Trophoblast cell (in vitro differentiated cells and primary cell): ENCODE measurements around the gene DEAF1.

Experiments used
- DNase-seq, 2 donors: peaks; one replicate each; pipeline ENCODE4 v3.0.0-alpha.2; 2016
- H2AFZ ChIP-seq: 2 replicates; pipeline ENCODE4 v1.6.1; 2013; ENCODE audit warnings: low read length, moderate library complexity, mild to moderate bottlenecking; ENCODE audit not compliant: insufficient read depth, poor library complexity
- H2AK5ac ChIP-seq: 2 replicates; pipeline ENCODE4 v1.6.1; 2013; ENCODE audit warnings: mild to moderate bottlenecking, low read length
- H2BK120ac ChIP-seq: 2 replicates; pipeline ENCODE4 v1.6.1; 2013; ENCODE audit warnings: low read length, mild to moderate bottlenecking, moderate library complexity; ENCODE audit not compliant: insufficient read depth, poor library complexity
- H2BK12ac ChIP-seq: 2 replicates; pipeline ENCODE4 v1.6.1; 2013; ENCODE audit warnings: mild to moderate bottlenecking, low read length, moderate library complexity
- H2BK5ac ChIP-seq: 2 replicates; pipeline ENCODE4 v1.6.1; 2013; ENCODE audit warnings: low read length, low read depth, moderate library complexity, mild to moderate bottlenecking; ENCODE audit not compliant: poor library complexity
- H3K14ac ChIP-seq: 2 replicates; pipeline ENCODE4 v1.6.1; 2013; ENCODE audit warnings: mild to moderate bottlenecking, low read length
- H3K18ac ChIP-seq: 2 replicates; pipeline ENCODE4 v1.6.1; 2013; ENCODE audit warnings: mild to moderate bottlenecking, low read length
- H3K23ac ChIP-seq: 2 replicates; pipeline ENCODE4 v1.6.1; 2013; ENCODE audit warnings: low read length
- H3K27ac ChIP-seq: 2 replicates; pipeline ENCODE4 v1.5.1; 2013; ENCODE audit warnings: low read depth, mild to moderate bottlenecking, inconsistent platforms, low read length, moderate library complexity
- H3K27me3 ChIP-seq: 2 replicates; pipeline ENCODE4 v1.6.1; 2013; ENCODE audit warnings: inconsistent platforms, mild to moderate bottlenecking, low read length, moderate library complexity; ENCODE audit not compliant: insufficient read depth
- H3K36me3 ChIP-seq, 2 experiments: 1 replicate in 1 of 2; 2 replicates in 1 of 2; pipeline ENCODE4 v1.6.1; 2013; ENCODE audit warnings: low read length in 2 of 2, mild to moderate bottlenecking in 2 of 2, moderate library complexity in 1 of 2; ENCODE audit not compliant: insufficient read depth in 2 of 2, control insufficient read depth in 1 of 2
- H3K4ac ChIP-seq: 2 replicates; pipeline ENCODE4 v1.6.1; 2013; ENCODE audit warnings: low read depth, mild to moderate bottlenecking, low read length, moderate library complexity
- H3K4me1 ChIP-seq, 2 experiments: 1 replicate in 1 of 2; 2 replicates in 1 of 2; pipeline ENCODE4 v1.6.1; 2013; ENCODE audit warnings: low read length in 2 of 2, mild to moderate bottlenecking in 2 of 2, moderate library complexity in 1 of 2; ENCODE audit not compliant: insufficient read depth in 2 of 2, control insufficient read depth in 1 of 2
- H3K4me2 ChIP-seq: 2 replicates; pipeline ENCODE4 v1.6.1; 2013; ENCODE audit warnings: inconsistent platforms, mild to moderate bottlenecking, low read length, moderate library complexity
- H3K4me3 ChIP-seq: 2 replicates; pipeline ENCODE4 v1.5.1; 2013; ENCODE audit warnings: mild to moderate bottlenecking, low read depth, low read length, inconsistent platforms
- H3K79me1 ChIP-seq: one replicate; pipeline ENCODE4 v1.6.1; 2013; ENCODE audit warnings: low read length
- H3K79me2 ChIP-seq: 2 replicates; pipeline ENCODE4 v1.6.1; 2013; ENCODE audit warnings: low read length, mild to moderate bottlenecking; ENCODE audit not compliant: control insufficient read depth, insufficient read depth, poor library complexity
- H3K9ac ChIP-seq: 2 replicates; pipeline ENCODE4 v1.6.1; 2013; ENCODE audit warnings: mild to moderate bottlenecking, low read length
- H3K9me3 ChIP-seq: 2 replicates; pipeline ENCODE4 v1.6.1; 2013; ENCODE audit warnings: low read depth, mild to moderate bottlenecking, control low read depth, inconsistent platforms, low read length; ENCODE audit not compliant: insufficient read depth
- H4K12ac ChIP-seq: 2 replicates; pipeline ENCODE4 v1.6.1; 2013; ENCODE audit warnings: low read depth, mild to moderate bottlenecking, low read length, moderate library complexity
- H4K8ac ChIP-seq: 2 replicates; pipeline ENCODE4 v1.6.1; 2013; ENCODE audit warnings: low read depth, mild to moderate bottlenecking, low read length, moderate library complexity
- H4K91ac ChIP-seq: one replicate; pipeline ENCODE4 v1.6.1; 2013; ENCODE audit warnings: low read depth, mild to moderate bottlenecking, low read length, moderate library complexity
- WGBS: extraction: QIAGEN DNeasy Blood & Tissue Kit; methylation state at CpG from one replicate; pipeline ENCODE4 v1.1.7; 2013; ENCODE audit warnings: missing lambda C conversion rate; ENCODE audit not compliant: insufficient read length, insufficient coverage; ENCODE audit errors: extremely low coverage; 5-methylcytosine and 5-hydroxymethylcytosine counted together

DEAF1 gene

DNA sequence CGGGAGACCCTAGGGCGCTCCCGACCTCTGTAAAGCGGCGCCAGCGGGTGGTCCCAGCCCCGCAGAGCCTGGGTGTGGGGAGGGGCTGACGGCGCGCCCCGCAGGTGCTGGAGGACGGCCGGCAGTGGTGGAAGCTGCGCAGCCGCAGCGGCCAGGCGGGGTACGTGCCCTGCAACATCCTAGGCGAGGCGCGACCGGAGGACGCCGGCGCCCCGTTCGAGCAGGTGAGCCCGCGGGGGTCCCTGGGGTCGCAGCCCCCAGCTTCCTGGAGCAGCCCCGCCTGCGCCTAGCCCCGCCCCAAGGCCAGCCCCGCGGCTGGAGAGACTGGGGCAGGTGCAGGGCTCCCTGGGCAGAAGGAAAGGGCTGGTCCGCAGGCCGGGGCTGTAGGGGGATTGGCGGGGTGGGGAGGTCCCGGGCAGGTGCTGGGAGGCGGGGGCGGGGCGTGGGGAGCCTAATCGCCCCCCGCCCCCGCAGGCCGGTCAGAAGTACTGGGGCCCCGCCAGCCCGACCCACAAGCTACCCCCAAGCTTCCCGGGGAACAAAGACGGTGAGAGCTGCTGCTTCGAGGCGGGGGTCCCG, 30.7 kb upstream of the DEAF1 start:
- Histone ChIP-seq H3K27me3 (no peaks in the 10 kb centered on the region), H4K8ac (no peak overlapping the region), H3K9me3 (no peaks in the 10 kb centered on the region), H4K91ac (no peak overlapping the region), H4K12ac (no peak overlapping the region), H3K4me2 (peak overlapping the region; percentile 6), H3K4me3 (no peak overlapping the region), H3K4me1 (peaks cover 2 to 8% of the 10 kb centered on the region in 2 experiments), H3K36me3 (peaks cover 49 to 50% of the 10 kb centered on the region in 2 experiments), H2BK120ac (no peak overlapping the region), H2BK12ac (no peak overlapping the region), H3K18ac (no peak overlapping the region), H3K4ac (no peak overlapping the region), H3K27ac (no peak overlapping the region), H3K79me2 (no peaks in the 10 kb centered on the region), H3K14ac (no peak overlapping the region), H2AFZ (no peak overlapping the region), H3K79me1 (no peaks in the 10 kb centered on the region), H2BK5ac (no peak overlapping the region), H3K23ac (no peak overlapping the region), H2AK5ac (no peak overlapping the region), H3K9ac (no peak overlapping the region)
- WGBS: no CpG with 5 or more reads among the region's 53 CpGs
- no peak for DNase-seq

DNA sequence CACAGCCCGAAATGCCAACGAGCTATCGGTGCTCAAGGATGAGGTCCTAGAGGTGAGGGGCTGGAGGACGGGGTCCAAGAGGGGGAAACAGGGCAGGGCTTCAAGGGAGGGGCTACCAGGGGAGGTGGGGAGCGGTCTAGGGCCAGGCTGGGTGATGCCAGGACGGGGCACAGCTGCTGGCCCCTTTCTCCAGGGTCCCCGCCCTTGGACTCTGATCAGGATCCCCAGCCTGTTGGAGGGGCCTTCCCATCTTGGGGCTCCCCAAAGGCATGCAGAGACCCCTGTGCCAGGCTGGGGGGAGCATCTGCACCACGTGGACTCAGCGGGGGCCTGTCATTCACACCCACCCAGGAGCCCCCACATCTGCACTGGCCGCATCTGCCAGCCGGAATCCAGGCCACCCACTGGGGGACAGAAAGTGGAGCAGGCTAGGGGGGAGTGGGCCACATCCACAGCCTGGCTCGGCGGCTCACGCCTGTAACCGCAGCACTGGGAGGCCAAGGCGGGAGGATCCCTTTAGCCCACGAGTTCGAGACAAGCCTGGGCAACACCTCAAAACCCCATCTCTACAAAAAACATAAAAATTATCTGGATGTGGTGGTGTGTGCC, 29.9 kb upstream of the DEAF1 start:
- H3K36me3 ChIP-seq: peaks cover 57 to 58% of the 10 kb centered on the region in 2 experiments
- peaks cover 2 to 8% of the 10 kb centered on the region in 2 experiments for H3K4me1 ChIP-seq
- no peak overlapping the region for H3K18ac ChIP-seq
- H2AK5ac ChIP-seq: no peak overlapping the region
- H3K14ac ChIP-seq: no peak overlapping the region
- no peaks in the 10 kb centered on the region for H3K79me2 ChIP-seq
- H3K9ac ChIP-seq: no peak overlapping the region
- H4K8ac ChIP-seq: no peak overlapping the region
- no peak overlapping the region for H3K23ac ChIP-seq
- H3K27me3 ChIP-seq: no peaks in the 10 kb centered on the region
- WGBS: no CpG with 5 or more reads among the region's 18 CpGs
- no peak overlapping the region for H4K12ac ChIP-seq
- H2BK120ac ChIP-seq: no peak overlapping the region
- no peaks in the 10 kb centered on the region for H3K79me1 ChIP-seq
- no peak overlapping the region for H4K91ac ChIP-seq
- DNase-seq: no peak
- no peak overlapping the region for H2AFZ ChIP-seq
- H3K27ac ChIP-seq: no peak overlapping the region
- H3K4me3 ChIP-seq: no peak overlapping the region
- no peak overlapping the region for H2BK5ac ChIP-seq
- no peak overlapping the region for H2BK12ac ChIP-seq
- no peak overlapping the region for H3K4me2 ChIP-seq
- H3K4ac ChIP-seq: no peak overlapping the region
- H3K9me3 ChIP-seq: no peaks in the 10 kb centered on the region

DNA sequence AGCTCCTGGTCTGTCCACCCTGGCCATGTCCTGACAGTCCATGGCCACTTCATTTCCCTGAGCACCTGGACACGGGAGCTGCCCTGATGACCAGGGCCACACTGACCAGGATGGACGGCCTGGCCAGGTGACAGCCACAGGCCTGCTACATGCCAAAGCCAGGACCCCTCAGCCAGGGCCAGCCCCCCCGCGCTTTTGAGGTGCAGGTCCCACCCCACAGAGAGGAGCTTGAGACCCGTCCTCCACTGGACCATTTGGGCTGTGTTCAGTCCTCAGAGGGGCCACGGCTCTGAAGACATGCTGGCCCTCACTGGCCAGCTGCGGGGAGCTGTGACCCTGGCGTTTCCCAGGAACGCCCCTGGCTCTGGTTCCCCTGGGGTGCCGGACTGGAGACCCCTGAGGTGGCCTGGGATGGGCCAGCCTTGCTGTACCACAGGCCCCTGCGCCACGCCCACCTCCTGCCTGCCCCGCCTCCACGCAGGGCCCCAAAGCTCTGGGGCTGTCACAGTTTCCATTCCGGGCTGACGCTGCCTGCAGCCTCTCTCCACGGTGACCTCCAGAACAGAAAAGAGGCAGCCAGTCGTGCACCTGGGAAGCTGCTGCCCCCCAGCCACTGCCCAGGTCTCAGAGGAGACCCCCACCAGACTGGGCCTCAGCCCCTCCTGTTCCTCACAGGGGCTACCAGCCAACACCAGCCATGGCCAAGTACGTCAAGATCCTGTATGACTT, 29.2 kb upstream of the DEAF1 start:
- no peak overlapping the region for H3K23ac ChIP-seq
- H3K18ac ChIP-seq: no peak overlapping the region
- no peak overlapping the region for H3K4ac ChIP-seq
- no peak overlapping the region for H4K91ac ChIP-seq
- H3K79me2 ChIP-seq: no peaks in the 10 kb centered on the region
- DNase-seq: no peak
- H3K79me1 ChIP-seq: no peaks in the 10 kb centered on the region
- peaks cover 64 to 65% of the 10 kb centered on the region in 2 experiments for H3K36me3 ChIP-seq
- peaks cover 2 to 8% of the 10 kb centered on the region in 2 experiments for H3K4me1 ChIP-seq
- no peak overlapping the region for H2BK120ac ChIP-seq
- no peak overlapping the region for H3K9ac ChIP-seq
- H3K9me3 ChIP-seq: no peaks in the 10 kb centered on the region
- no peak overlapping the region for H3K4me2 ChIP-seq
- no peak overlapping the region for H4K12ac ChIP-seq
- H3K14ac ChIP-seq: no peak overlapping the region
- no peak overlapping the region for H2AFZ ChIP-seq
- no peak overlapping the region for H2AK5ac ChIP-seq
- no peak overlapping the region for H2BK5ac ChIP-seq
- H4K8ac ChIP-seq: no peak overlapping the region
- H2BK12ac ChIP-seq: no peak overlapping the region
- no peaks in the 10 kb centered on the region for H3K27me3 ChIP-seq
- WGBS: no CpG with 5 or more reads among the region's 19 CpGs
- no peak overlapping the region for H3K4me3 ChIP-seq
- no peak overlapping the region for H3K27ac ChIP-seq

DNA sequence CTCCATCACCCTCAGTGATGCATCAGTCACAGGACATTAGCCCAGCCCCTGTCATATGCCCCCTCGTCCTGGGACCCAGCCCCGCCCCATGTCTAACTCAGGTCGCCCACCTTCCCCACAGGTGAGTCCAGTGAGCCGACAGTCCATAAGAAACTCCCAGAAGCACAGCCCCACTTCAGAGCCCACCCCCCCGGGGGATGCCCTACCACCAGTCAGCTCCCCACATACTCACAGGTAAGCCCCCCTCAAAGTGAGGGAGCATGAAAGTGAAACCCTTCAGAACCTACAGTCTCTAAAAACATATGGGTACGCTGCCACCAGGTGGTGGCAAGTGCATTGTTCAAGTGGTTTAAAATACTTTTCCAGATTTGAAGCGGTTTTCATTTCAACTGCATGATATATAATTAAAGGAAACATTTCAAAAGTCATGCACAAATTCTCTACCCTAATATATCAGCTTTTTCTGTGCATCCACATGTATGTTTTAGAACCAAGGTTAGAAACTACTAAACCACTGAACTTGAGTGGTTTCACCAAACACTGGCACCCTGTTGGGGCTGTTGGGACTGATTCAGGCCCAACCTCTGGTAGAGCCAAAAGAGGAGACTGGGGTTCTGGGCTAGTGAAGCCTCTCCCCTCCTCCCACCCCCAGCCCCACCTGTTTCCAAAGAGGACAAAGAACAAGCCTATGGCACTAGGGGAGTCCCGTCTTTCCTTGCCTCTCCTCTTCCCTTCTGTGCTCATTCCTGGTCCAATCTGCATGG, 28.3 kb upstream of the DEAF1 start:
- Histone ChIP-seq H3K9ac (no peak overlapping the region), H3K14ac (no peak overlapping the region), H3K27ac (no peak overlapping the region), H3K18ac (no peak overlapping the region), H2AK5ac (no peak overlapping the region), H2AFZ (no peak overlapping the region), H3K4me3 (no peak overlapping the region), H3K4ac (no peak overlapping the region), H2BK5ac (no peak overlapping the region), H4K91ac (no peak overlapping the region), H3K79me1 (no peaks in the 10 kb centered on the region), H2BK12ac (no peak overlapping the region), H3K27me3 (no peaks in the 10 kb centered on the region), H3K79me2 (no peaks in the 10 kb centered on the region), H4K12ac (no peak overlapping the region), H3K4me2 (no peak overlapping the region), H2BK120ac (no peak overlapping the region), H3K9me3 (no peaks in the 10 kb centered on the region), H3K23ac (no peak overlapping the region), H3K36me3 (peaks cover 65 to 66% of the 10 kb centered on the region in 2 experiments), H3K4me1 (peaks cover 2 to 8% of the 10 kb centered on the region in 2 experiments), H4K8ac (no peak overlapping the region)
- DNase-seq: peak in 1 of 2 donors; percentile 59
- WGBS: no CpG with 5 or more reads among the region's 8 CpGs
